ENCODE results near the gene PSMB7. TPM values are rescaled to one million over a fixed set of nuclear protein-coding genes. Genes with fewer than 3 reads are reported as not detected.
A peak's percentile ranks its signal among the peaks of the same experiment; 100 is the strongest.

PSMB7 gene
- total and polyA plus RNA-seq, 2 of the 4 experiments (the other 2 are of a cell fraction) = 340 to 430 TPM

DNA sequence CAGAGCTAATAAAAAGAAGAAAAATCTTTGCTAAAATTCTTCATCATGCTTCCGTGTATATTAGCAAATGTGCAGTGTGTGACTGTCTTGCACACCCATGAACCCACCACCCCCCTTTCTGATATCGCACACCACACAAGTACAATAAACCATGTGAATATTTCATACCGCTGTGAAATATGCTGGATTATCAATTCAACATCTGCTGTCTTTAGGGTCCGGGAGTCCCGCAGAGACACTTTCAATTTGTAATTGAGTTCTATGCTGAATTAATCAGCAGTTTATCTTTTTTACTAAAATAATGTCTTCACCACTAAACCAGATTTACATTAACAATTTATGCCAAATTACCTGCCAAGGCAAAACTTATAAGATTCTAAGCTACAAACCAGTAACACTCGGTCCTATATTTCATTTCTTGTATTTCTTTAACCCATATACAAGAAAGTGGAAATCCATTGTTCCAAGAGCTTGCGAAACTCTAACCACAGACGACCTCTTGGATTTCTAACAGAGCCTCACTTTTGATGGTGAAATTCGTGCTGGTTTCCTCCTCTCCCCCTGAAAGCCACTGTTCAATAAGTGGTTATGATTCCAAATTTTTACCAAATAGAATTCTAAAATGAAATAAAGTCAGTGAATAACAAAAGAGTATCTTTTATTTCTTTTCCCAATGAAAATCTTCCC is 44.2 kb downstream of the PSMB7 start:
- ChIA-PET POLR2A (ENCODE audit: unreplicated experiment) (no interaction called here), CTCF (no interaction called here)

More for the DNA sequence above, 44.2 kb downstream of the PSMB7 start:
- H2BK20ac ChIP-seq (ENCODE audit: low read depth, low read length) = no peak overlapping the region
- no peak overlapping the region for H3K9ac ChIP-seq (ENCODE audit: low read depth, low read length)
- no peak overlapping the region for H3K4me2 ChIP-seq (ENCODE audit: low read depth, low read length)
- H3K23ac ChIP-seq (ENCODE audit: low read depth, low read length) = no peak overlapping the region
- H2BK5ac ChIP-seq (ENCODE audit: low read depth, low read length, poor library complexity, severe bottlenecking) = no peak overlapping the region
- no peak overlapping the region for H3K4ac ChIP-seq (ENCODE audit: low read depth, low read length)
- no peak for TF ChIP-seq MAFK (IDR thresholded peaks at IDR 0.05; ENCODE audit: low read depth, low read length)
- TF ChIP-seq CEBPB (IDR thresholded peaks at IDR 0.05; ENCODE audit: low read depth, low read length) = peak; percentile 85
- DNase-seq = peak; percentile 53
- peaks cover 16% of the 10 kb centered on the region for H3K4me1 ChIP-seq (ENCODE audit: control insufficient read depth, insufficient read depth, low read length)
- no peak overlapping the region for H2BK15ac ChIP-seq (ENCODE audit: low read depth, low read length)
- no peaks in the 10 kb centered on the region for H3K9me3 ChIP-seq (ENCODE audit: control insufficient read depth, insufficient read depth, low read length)
- no peak overlapping the region for H3K56ac ChIP-seq (ENCODE audit: extremely low read depth, insufficient read depth, low read length)
- H3K36me3 ChIP-seq (ENCODE audit: control insufficient read depth, insufficient read depth, low read length) = peaks cover 6% of the 10 kb centered on the region
- H3K9me1 ChIP-seq (ENCODE audit: insufficient read depth, low read length) = peaks cover 21% of the 10 kb centered on the region
- no peak overlapping the region for H4K5ac ChIP-seq (ENCODE audit: low read depth, low read length)
- H3K18ac ChIP-seq (ENCODE audit: low read depth, low read length) = no peak overlapping the region
- H2AFZ ChIP-seq (replicated peaks; ENCODE audit: low read length, poor library complexity) = no peak overlapping the region
- in situ Hi-C loops (cut with MboI; ENCODE audit: low sequenced_read_pairs) = no loop called here
- H4K8ac ChIP-seq (ENCODE audit: low read depth in 2 of 2, low read length in 2 of 2) = no peak overlapping the region
- H2BK120ac ChIP-seq (ENCODE audit: low read depth, low read length) = no peak overlapping the region
- dilution Hi-C loops (cut with HindIII; ENCODE audit: low sequenced_read_pairs, unreplicated experiment) = no loop called here
- H4K91ac ChIP-seq (ENCODE audit: insufficient read depth, low read depth, low read length) = no peak overlapping the region
- peaks cover 43 to 85% of the 10 kb centered on the region in 2 experiments for H3K79me1 ChIP-seq (ENCODE audit: low read depth in 1 of 2, low read length in 2 of 2)
- ATAC-seq (ENCODE audit: low read depth) = no peak
- peaks cover 66% of the 10 kb centered on the region for H4K20me1 ChIP-seq (ENCODE audit: insufficient read depth, low read length)
- H3K14ac ChIP-seq (replicated peaks; ENCODE audit: low read depth, low read length) = no peak overlapping the region
- no TSS peak for BruUV-seq (replicated peaks)
- H3K27ac ChIP-seq (ENCODE audit: insufficient read depth, low read length) = no peak overlapping the region
- H3K27me3 ChIP-seq (ENCODE audit: control insufficient read depth, insufficient read depth, low read length) = no peaks in the 10 kb centered on the region
- 80% methylated on average over 1 of the region's 9 CpGs; no CpG with 5 or more reads in 1 of the 2 experiments for WGBS, 2 experiments (ENCODE audit: extremely low coverage in 2 of 2, insufficient read length in 1 of 2)
- H2AK9ac ChIP-seq (replicated peaks; ENCODE audit: low read depth, low read length, poor library complexity) = no peak overlapping the region
- intact Hi-C loops (cut with micrococcal nuclease) = no loop called here
- no peak overlapping the region for H2AK5ac ChIP-seq (ENCODE audit: low read depth, low read length)
- H3K4me3 ChIP-seq (ENCODE audit: insufficient read depth, low read depth, low read length) = no peak overlapping the region
